ENCODE results near the gene BBOX1.

GRCh38 chr11:27115051-27115650, 74.5 kb downstream of the BBOX1 start:
- TF ChIP-seq CTCF (IDR thresholded peaks at IDR 0.05; ENCODE audit: low read depth, low read length, poor library complexity, severe bottlenecking) (no peak), EZH2phosphoT487 (IDR thresholded peaks at IDR 0.05; ENCODE audit: borderline replicate concordance, low read length) (no peak)
